ENCODE data around the gene CHRDL1. TPM values are rescaled to one million over a fixed set of nuclear protein-coding genes. Genes with fewer than 3 reads are reported as not detected.

The CHRDL1 gene
- total RNA-seq, 2 experiments from 2014 or later = not detected

GRCh38 chrX:110743679-110744340 is 51.8 kb downstream of the CHRDL1 start:
- Histone ChIP-seq H3K4me3 (ENCODE audit: low read length) (no peak overlapping the region), H3K36me3 (ENCODE audit: insufficient read depth, low read length) (no peaks in the 10 kb centered on the region), H3K27me3 (ENCODE audit: control insufficient read depth in 1 of 2, insufficient read depth in 2 of 2, low read length in 2 of 2) (no peaks in the 10 kb centered on the region), H3K9me3 (ENCODE audit: control insufficient read depth in 1 of 2, insufficient read depth in 1 of 2, low read length in 2 of 2) (no peaks in the 10 kb centered on the region), H3K27ac (ENCODE audit: low read depth in 1 of 2, low read length in 2 of 2) (no peak overlapping the region), H3K4me1 (ENCODE audit: insufficient read depth, low read length) (no peaks in the 10 kb centered on the region)
- DNase-seq = peak in 3 of 14 experiments; percentile 0 to 3 (median 0)
- H3K36me3 Mint-ChIP-seq (ENCODE audit: low read depth) = no peaks in the 10 kb centered on the region
- no peak overlapping the region for H3K4me3 Mint-ChIP-seq
- no peak for ATAC-seq (ENCODE audit: poor library complexity)
- H3K27me3 Mint-ChIP-seq = no peaks in the 10 kb centered on the region
- no peaks in the 10 kb centered on the region for H3K9me3 Mint-ChIP-seq
- intact Hi-C loops (cut with DNase I, micrococcal nuclease) = no loop called here
- H3K27ac Mint-ChIP-seq = no peak overlapping the region
- CTCF ChIA-PET = no interaction called here
- no peak for TF ChIP-seq CTCF (IDR thresholded peaks at IDR 0.05)
- H3K4me1 Mint-ChIP-seq (ENCODE audit: low read depth) = no peaks in the 10 kb centered on the region
- POLR2A ChIA-PET = no interaction called here

GRCh38 chrX:110741213-110741796 is 54.3 kb downstream of the CHRDL1 start:
- Histone ChIP-seq H3K4me3 (ENCODE audit: low read length) (no peak overlapping the region), H3K9me3 (ENCODE audit: control insufficient read depth in 1 of 2, insufficient read depth in 1 of 2, low read length in 2 of 2) (no peaks in the 10 kb centered on the region), H3K36me3 (ENCODE audit: insufficient read depth, low read length) (no peaks in the 10 kb centered on the region), H3K4me1 (ENCODE audit: insufficient read depth, low read length) (no peaks in the 10 kb centered on the region), H3K27me3 (ENCODE audit: control insufficient read depth in 1 of 2, insufficient read depth in 2 of 2, low read length in 2 of 2) (no peaks in the 10 kb centered on the region), H3K27ac (ENCODE audit: low read depth in 1 of 2, low read length in 2 of 2) (no peak overlapping the region)
- Mint-ChIP-seq H3K27me3 (no peaks in the 10 kb centered on the region), H3K9me3 (no peaks in the 10 kb centered on the region), H3K36me3 (ENCODE audit: low read depth) (no peaks in the 10 kb centered on the region), H3K27ac (no peak overlapping the region), H3K4me1 (ENCODE audit: low read depth) (no peaks in the 10 kb centered on the region), H3K4me3 (no peak overlapping the region)
- TF ChIP-seq CTCF (IDR thresholded peaks at IDR 0.05) = no peak
- ChIA-PET CTCF (no interaction called here), POLR2A (no interaction called here)
- no peak for ATAC-seq (ENCODE audit: poor library complexity)
- intact Hi-C loops (cut with DNase I, micrococcal nuclease) = no loop called here
- DNase-seq = no peak

- no peak overlapping the region for H3K4me3 ChIP-seq (ENCODE audit: low read length)
- H3K36me3 ChIP-seq (ENCODE audit: insufficient read depth, low read length) = no peaks in the 10 kb centered on the region
- ATAC-seq (ENCODE audit: poor library complexity) (no peak), DNase-seq (no peak)
- no peaks in the 10 kb centered on the region for H3K9me3 Mint-ChIP-seq
- no peaks in the 10 kb centered on the region for H3K9me3 ChIP-seq (ENCODE audit: control insufficient read depth in 1 of 2, insufficient read depth in 1 of 2, low read length in 2 of 2)
- no peaks in the 10 kb centered on the region for H3K4me1 Mint-ChIP-seq (ENCODE audit: low read depth)
- CTCF ChIA-PET = no interaction called here
- H3K4me3 Mint-ChIP-seq = no peak overlapping the region
- no peak overlapping the region for H3K27ac ChIP-seq (ENCODE audit: low read depth in 1 of 2, low read length in 2 of 2)
- H3K4me1 ChIP-seq (ENCODE audit: insufficient read depth, low read length) = no peaks in the 10 kb centered on the region
- H3K27me3 Mint-ChIP-seq = no peaks in the 10 kb centered on the region
- no peak for TF ChIP-seq CTCF (IDR thresholded peaks at IDR 0.05)
- intact Hi-C loops (cut with DNase I, micrococcal nuclease) = no loop called here
- H3K27ac Mint-ChIP-seq = no peak overlapping the region
- H3K27me3 ChIP-seq (ENCODE audit: control insufficient read depth in 1 of 2, insufficient read depth in 2 of 2, low read length in 2 of 2) = no peaks in the 10 kb centered on the region
- H3K36me3 Mint-ChIP-seq (ENCODE audit: low read depth) = no peaks in the 10 kb centered on the region
- POLR2A ChIA-PET = no interaction called here
These were observed 60.6 kb downstream of the CHRDL1 start for GRCh38 chrX:110734894-110735541.

Measured in CD4-positive, alpha-beta T cell (primary cell).